GM12864 (cell line): ENCODE measurements around the gene OR1A2.
"Not testable (repeated sequence)": the region's sequence is repeated elsewhere in the genome, so short reads cannot be mapped to it uniquely, and the experiment has no call there.

Source experiments
- DNase-seq: peaks from one replicate; pipeline ENCODE4 v3.0.0-alpha.2; 2011; ENCODE audit warnings: low read depth
- H3K4me3 ChIP-seq: 2 replicates; pipeline ENCODE4 v1.5.1; 2011; ENCODE audit warnings: mild to moderate bottlenecking, low read depth, low read length, control low read depth
- CTCF ChIP-seq: IDR thresholded peaks from 2 replicates; pipeline ENCODE4 v1.5.1; 2011; ENCODE audit warnings: low read depth, mild to moderate bottlenecking, moderate library complexity, low read length, control low read depth, inconsistent platforms; ENCODE audit errors: missing control alignments

The OR1A2 gene

GRCh38 chr17:3213587-3213986, 16.3 kb downstream of the OR1A2 start:
- DNase-seq, result no peak
- no peak overlapping the region for H3K4me3 ChIP-seq
- TF ChIP-seq CTCF, result no peak

- H3K4me3 ChIP-seq, DNase-seq: not testable (repeated sequence)
These were observed 22.7 kb downstream of the OR1A2 start for GRCh38 chr17:3219978-3220377.

- H3K4me3 ChIP-seq, result no peak overlapping the region
- DNase-seq, result no peak
- no peak for TF ChIP-seq CTCF
These were observed 24.5 kb downstream of the OR1A2 start for GRCh38 chr17:3221850-3222249.

- H3K4me3 ChIP-seq, result no peak overlapping the region
- no peak for TF ChIP-seq CTCF
- no peak for DNase-seq
These were observed 25.2 kb downstream of the OR1A2 start for GRCh38 chr17:3222505-3222904.

- H3K4me3 ChIP-seq, DNase-seq: not testable (repeated sequence)
These were observed 27.5 kb downstream of the OR1A2 start for GRCh38 chr17:3224721-3225352.

- not testable (repeated sequence) for H3K4me3 ChIP-seq, DNase-seq
These were observed 35.0 kb downstream of the OR1A2 start for GRCh38 chr17:3232300-3232699.

GRCh38 chr17:3238685-3239084, 41.4 kb downstream of the OR1A2 start:
- DNase-seq, H3K4me3 ChIP-seq: not testable (repeated sequence)

GRCh38 chr17:3241044-3241443, 43.7 kb downstream of the OR1A2 start:
- H3K4me3 ChIP-seq, DNase-seq: not testable (repeated sequence)

- DNase-seq, H3K4me3 ChIP-seq: not testable (repeated sequence)
These were observed 47.5 kb downstream of the OR1A2 start for GRCh38 chr17:3244841-3245240.
